ENCODE data around the gene EPHA8.

EPHA8 gene

DNA sequence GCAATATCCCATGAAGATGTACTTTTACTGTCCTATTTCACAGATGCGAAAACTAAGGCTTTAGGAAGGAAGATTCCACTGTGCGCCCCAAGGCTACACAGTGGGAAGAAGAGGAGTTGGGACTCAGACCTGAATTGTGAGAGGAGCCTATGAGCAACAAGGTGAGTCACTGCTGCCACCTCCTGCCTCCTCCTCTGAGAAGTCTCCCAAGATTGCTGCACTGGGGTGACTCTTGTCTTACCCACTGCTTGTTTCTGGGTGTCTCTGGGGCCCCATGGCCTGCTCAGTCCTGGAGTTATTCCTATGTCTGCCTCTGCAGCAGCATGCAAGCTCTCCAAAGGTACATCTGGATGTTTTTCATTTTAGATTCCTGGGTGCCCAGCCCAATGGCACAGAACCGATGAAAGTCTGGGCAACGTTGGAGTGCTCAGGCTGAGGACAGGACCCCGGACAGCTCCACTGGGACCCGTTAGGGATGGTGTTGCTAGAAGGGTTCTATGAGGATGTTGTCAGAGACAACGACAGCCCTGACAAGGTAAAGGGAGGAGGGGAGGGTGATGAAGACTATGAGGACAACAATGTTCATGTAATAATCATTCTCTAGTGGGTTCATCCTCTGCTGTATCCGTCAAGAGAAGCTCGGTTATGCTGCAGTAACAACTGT is 62.1 kb downstream of the EPHA8 start:
- H3K4me3 ChIP-seq (ENCODE audit: low read depth, low read length) = no peak overlapping the region
- no peak for DNase-seq (ENCODE audit: low read depth, low spot score)
- in situ Hi-C loops (cut with HindIII; ENCODE audit: low sequenced_read_pairs) = no loop called here
- no peak for TF ChIP-seq CTCF (IDR thresholded peaks at IDR 0.05; ENCODE audit: low read depth, low read length)

GRCh38 chr1:22626237-22627157 is 63.2 kb downstream of the EPHA8 start:
- TF ChIP-seq CTCF (IDR thresholded peaks at IDR 0.05; ENCODE audit: low read depth, low read length) = no peak
- no peak for DNase-seq (ENCODE audit: low read depth, low spot score)
- in situ Hi-C loops (cut with HindIII; ENCODE audit: low sequenced_read_pairs) = no loop called here
- H3K4me3 ChIP-seq (ENCODE audit: low read depth, low read length) = no peak overlapping the region

DNA sequence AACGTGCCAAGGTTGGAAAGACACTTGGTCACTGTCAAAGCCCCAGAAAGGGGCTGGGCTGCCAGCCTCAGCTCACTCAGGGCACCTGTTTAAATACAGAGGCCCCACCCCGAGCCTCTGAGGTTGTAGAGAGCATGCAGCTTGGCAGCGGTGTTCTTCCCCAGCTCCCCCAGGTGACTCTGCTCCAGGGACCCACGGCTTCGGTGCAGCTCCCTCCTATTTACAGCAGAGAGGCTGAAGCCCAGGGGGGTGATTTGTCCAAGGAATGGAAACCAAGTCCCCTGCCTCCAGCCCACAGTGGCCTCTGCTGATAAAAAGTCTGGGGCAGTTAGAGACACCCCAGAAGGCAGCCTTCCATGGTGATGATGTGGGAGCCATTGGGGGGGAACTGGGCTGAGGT is 64.0 kb downstream of the EPHA8 start:
- no peak overlapping the region for H3K4me3 ChIP-seq (ENCODE audit: low read depth, low read length)
- in situ Hi-C loops (cut with HindIII; ENCODE audit: low sequenced_read_pairs) = no loop called here
- no peak for TF ChIP-seq CTCF (IDR thresholded peaks at IDR 0.05; ENCODE audit: low read depth, low read length)
- DNase-seq (ENCODE audit: low read depth, low spot score) = no peak

- in situ Hi-C loops (cut with HindIII; ENCODE audit: low sequenced_read_pairs) = no loop called here
- no peak for TF ChIP-seq CTCF (IDR thresholded peaks at IDR 0.05; ENCODE audit: low read depth, low read length)
- no peak overlapping the region for H3K4me3 ChIP-seq (ENCODE audit: low read depth, low read length)
- DNase-seq (ENCODE audit: low read depth, low spot score) = no peak
Observed at GRCh38 chr1:22628698-22629444, 65.6 kb downstream of the EPHA8 start.

DNA sequence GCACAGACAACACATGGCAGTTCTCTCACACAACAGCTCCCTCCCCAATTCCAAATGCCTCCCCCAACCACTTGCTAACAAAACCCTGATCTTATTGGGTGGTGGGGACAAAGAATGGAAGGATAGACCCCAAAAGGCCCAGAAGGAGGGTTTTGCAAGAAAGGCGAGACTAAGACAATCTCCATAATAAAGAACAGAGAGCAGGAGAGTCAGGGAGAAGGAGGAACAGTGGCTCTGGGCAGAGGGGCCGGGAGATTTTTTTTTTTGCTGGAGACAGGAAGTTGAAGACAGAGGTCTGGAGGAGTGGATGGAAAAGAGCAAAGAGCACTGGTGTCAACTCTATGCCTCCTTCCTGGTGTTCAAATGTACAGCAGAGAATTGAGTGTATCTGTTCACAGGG is 66.6 kb downstream of the EPHA8 start:
- no peak overlapping the region for H3K4me3 ChIP-seq (ENCODE audit: low read depth, low read length)
- in situ Hi-C loops (cut with HindIII; ENCODE audit: low sequenced_read_pairs) = no loop called here
- TF ChIP-seq CTCF (IDR thresholded peaks at IDR 0.05; ENCODE audit: low read depth, low read length) = no peak
- DNase-seq (ENCODE audit: low read depth, low spot score) = no peak

DNA sequence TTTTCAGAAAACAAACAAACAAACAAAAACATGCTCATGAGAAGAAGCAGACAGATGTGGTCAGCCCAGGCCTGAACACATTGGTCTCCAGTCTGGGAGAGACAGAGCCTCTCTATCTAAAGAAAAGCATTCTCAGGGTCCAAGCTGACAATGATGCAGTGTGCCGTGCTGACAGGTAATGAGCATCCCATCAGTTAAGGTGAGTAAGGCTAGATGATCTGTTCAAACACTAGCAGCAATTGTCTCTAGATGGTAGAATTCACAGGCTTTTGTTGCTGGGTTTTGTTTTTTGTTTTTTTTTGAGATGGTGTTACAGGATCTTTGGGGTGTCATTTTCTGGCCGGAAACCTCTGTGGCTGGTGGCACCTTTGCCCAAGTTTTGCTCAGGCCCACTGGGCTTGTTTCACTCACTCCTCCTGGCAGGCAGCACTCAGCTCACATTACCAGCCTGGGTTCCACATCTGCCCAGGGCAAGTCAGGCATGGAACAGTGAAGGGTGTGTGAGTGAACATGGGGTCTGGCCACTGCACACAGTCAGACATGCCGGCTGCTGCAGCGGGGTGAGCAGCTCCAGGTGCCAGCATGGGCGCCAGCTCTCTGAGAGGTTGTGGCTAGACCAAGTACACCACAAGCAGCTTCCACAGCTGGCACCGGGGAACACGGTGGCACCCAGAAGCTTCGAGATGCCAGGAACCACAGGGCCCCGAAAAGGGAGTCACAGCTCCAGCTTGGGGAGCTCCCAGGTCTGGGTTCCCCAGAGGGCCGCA is 70.6 kb downstream of the EPHA8 start:
- no peak for DNase-seq (ENCODE audit: low read depth, low spot score)
- no peak overlapping the region for H3K4me3 ChIP-seq (ENCODE audit: low read depth, low read length)
- no peak for TF ChIP-seq CTCF (IDR thresholded peaks at IDR 0.05; ENCODE audit: low read depth, low read length)
- in situ Hi-C loops (cut with HindIII; ENCODE audit: low sequenced_read_pairs) = no loop called here

All from astrocyte of the spinal cord (primary cell).